ENCODE measurements around the gene SAP130.

The SAP130 gene

GRCh38 chr2:127985735-127986134, 42.1 kb downstream of the SAP130 start:
- H3K36me3 ChIP-seq: peaks cover 68% of the 10 kb centered on the region
- no peaks in the 10 kb centered on the region for H3K27me3 ChIP-seq (ENCODE audit: insufficient read depth, low read depth, severe bottlenecking)
- no peak for TF ChIP-seq CTCF (IDR thresholded peaks at IDR 0.05; ENCODE audit: low read depth, low read length)
- H3K4me3 ChIP-seq (ENCODE audit: low read depth, low read length): no peak overlapping the region
- no peak for DNase-seq
- H3K27ac ChIP-seq: no peak overlapping the region
- H3K9me3 ChIP-seq (ENCODE audit: severe bottlenecking): no peaks in the 10 kb centered on the region

- H3K27me3 ChIP-seq (ENCODE audit: insufficient read depth, low read depth, severe bottlenecking): no peaks in the 10 kb centered on the region
- H3K9me3 ChIP-seq (ENCODE audit: severe bottlenecking): no peaks in the 10 kb centered on the region
- no peak for TF ChIP-seq CTCF (IDR thresholded peaks at IDR 0.05; ENCODE audit: low read depth, low read length)
- H3K36me3 ChIP-seq: peaks cover 71% of the 10 kb centered on the region
- DNase-seq: no peak
- no peak overlapping the region for H3K4me3 ChIP-seq (ENCODE audit: low read depth, low read length)
- no peak overlapping the region for H3K27ac ChIP-seq
Observed at GRCh38 chr2:127985026-127985734, 42.7 kb downstream of the SAP130 start.

- DNase-seq: no peak
- no peak overlapping the region for H3K27ac ChIP-seq
- H3K27me3 ChIP-seq (ENCODE audit: insufficient read depth, low read depth, severe bottlenecking): no peaks in the 10 kb centered on the region
- H3K4me3 ChIP-seq (ENCODE audit: low read depth, low read length): no peak overlapping the region
- H3K9me3 ChIP-seq (ENCODE audit: severe bottlenecking): no peaks in the 10 kb centered on the region
- TF ChIP-seq CTCF (IDR thresholded peaks at IDR 0.05; ENCODE audit: low read depth, low read length): no peak
- peaks cover 69% of the 10 kb centered on the region for H3K36me3 ChIP-seq
Observed at GRCh38 chr2:127984551-127984950, 43.3 kb downstream of the SAP130 start.

GRCh38 chr2:127969446-127969845, 58.4 kb downstream of the SAP130 start:
- Histone ChIP-seq H3K4me3 (ENCODE audit: low read depth, low read length) (no peak overlapping the region), H3K27me3 (ENCODE audit: insufficient read depth, low read depth, severe bottlenecking) (no peaks in the 10 kb centered on the region), H3K27ac (no peak overlapping the region), H3K9me3 (ENCODE audit: severe bottlenecking) (no peaks in the 10 kb centered on the region), H3K36me3 (peaks cover 39% of the 10 kb centered on the region)
- no peak for DNase-seq
- TF ChIP-seq CTCF (IDR thresholded peaks at IDR 0.05; ENCODE audit: low read depth, low read length): no peak

GRCh38 chr2:127968610-127969339, 59.1 kb downstream of the SAP130 start:
- TF ChIP-seq CTCF (IDR thresholded peaks at IDR 0.05; ENCODE audit: low read depth, low read length): no peak
- DNase-seq: no peak
- Histone ChIP-seq H3K36me3 (peaks cover 37% of the 10 kb centered on the region), H3K9me3 (ENCODE audit: severe bottlenecking) (no peaks in the 10 kb centered on the region), H3K27me3 (ENCODE audit: insufficient read depth, low read depth, severe bottlenecking) (no peaks in the 10 kb centered on the region), H3K4me3 (ENCODE audit: low read depth, low read length) (no peak overlapping the region), H3K27ac (no peak overlapping the region)
